ENCODE data around the gene ARAF.
A peak's percentile ranks its signal among the peaks of the same experiment; 100 is the strongest.

ARAF gene

GRCh38 chrX:47583240-47583861 is 22.3 kb downstream of the ARAF start:
- Histone ChIP-seq H3K9me3 (no peaks in the 10 kb centered on the region), H3K27me3 (peaks cover 35% of the 10 kb centered on the region), H3K36me3 (peaks cover 12% of the 10 kb centered on the region), H3K27ac (no peak overlapping the region), H4K20me1 (peaks cover 10% of the 10 kb centered on the region; the same call in 1 of the 2 replicates), H3K4me2 (peak overlapping the region; percentile 76), H3K4me1 (peaks cover 44% of the 10 kb centered on the region), H3K9ac (no peak overlapping the region), H3K4me3 (no peak overlapping the region)
- no peak for TF ChIP-seq Cebpa-rat (IDR thresholded peaks at IDR 0.05)

- Histone ChIP-seq H3K27ac (no peak overlapping the region), H4K20me1 (peaks cover 10% of the 10 kb centered on the region; the same call in 1 of the 2 replicates), H3K4me2 (no peak overlapping the region), H3K36me3 (peaks cover 12% of the 10 kb centered on the region), H3K4me3 (no peak overlapping the region), H3K4me1 (peaks cover 32% of the 10 kb centered on the region), H3K9ac (no peak overlapping the region), H3K9me3 (no peaks in the 10 kb centered on the region), H3K27me3 (peaks cover 31% of the 10 kb centered on the region)
- TF ChIP-seq Cebpa-rat (IDR thresholded peaks at IDR 0.05) = no peak
Measured at GRCh38 chrX:47584714-47585113, 23.7 kb downstream of the ARAF start.

GRCh38 chrX:47585273-47585672 is 24.3 kb downstream of the ARAF start:
- Histone ChIP-seq H3K27ac (no peak overlapping the region), H3K4me1 (peaks cover 36% of the 10 kb centered on the region), H4K20me1 (peaks cover 10% of the 10 kb centered on the region; the same call in 1 of the 2 replicates), H3K4me2 (no peak overlapping the region), H3K4me3 (no peak overlapping the region), H3K36me3 (peaks cover 12% of the 10 kb centered on the region), H3K9ac (no peak overlapping the region), H3K9me3 (no peaks in the 10 kb centered on the region), H3K27me3 (peaks cover 35% of the 10 kb centered on the region)
- no peak for TF ChIP-seq Cebpa-rat (IDR thresholded peaks at IDR 0.05)

- Histone ChIP-seq H3K9me3 (no peaks in the 10 kb centered on the region), H3K4me2 (no peak overlapping the region), H3K4me3 (no peak overlapping the region), H3K36me3 (peaks cover 12% of the 10 kb centered on the region), H3K9ac (no peak overlapping the region), H3K27me3 (peaks cover 42% of the 10 kb centered on the region), H3K27ac (no peak overlapping the region), H3K4me1 (peaks cover 43% of the 10 kb centered on the region), H4K20me1 (peaks cover 10% of the 10 kb centered on the region; the same call in 1 of the 2 replicates)
- no peak for TF ChIP-seq Cebpa-rat (IDR thresholded peaks at IDR 0.05)
Measured at GRCh38 chrX:47586043-47586787, 25.2 kb downstream of the ARAF start.

GRCh38 chrX:47587091-47587891 is 26.3 kb downstream of the ARAF start:
- H3K4me2 ChIP-seq = no peak overlapping the region

GRCh38 chrX:47587906-47588735 is 27.1 kb downstream of the ARAF start:
- TF ChIP-seq Cebpa-rat (IDR thresholded peaks at IDR 0.05) = no peak

More at GRCh38 chrX:47587091-47587891, 26.3 kb downstream of the ARAF start:
- H3K27me3 ChIP-seq = peaks cover 43% of the 10 kb centered on the region
- no peak overlapping the region for H3K4me3 ChIP-seq
- no peaks in the 10 kb centered on the region for H3K9me3 ChIP-seq
- H3K9ac ChIP-seq = no peak overlapping the region
- H3K4me1 ChIP-seq = peaks cover 35% of the 10 kb centered on the region
- H3K27ac ChIP-seq = no peak overlapping the region
- no peak for TF ChIP-seq Cebpa-rat (IDR thresholded peaks at IDR 0.05)
- peaks cover 12% of the 10 kb centered on the region for H3K36me3 ChIP-seq
- peaks cover 10% of the 10 kb centered on the region; the same call in 1 of the 2 replicates for H4K20me1 ChIP-seq

GRCh38 chrX:47590984-47591383 is 30.0 kb downstream of the ARAF start:
- no peaks in the 10 kb centered on the region for H3K36me3 ChIP-seq
- H3K4me3 ChIP-seq = no peak overlapping the region
- no peak for TF ChIP-seq Cebpa-rat (IDR thresholded peaks at IDR 0.05)
- peaks cover 49% of the 10 kb centered on the region for H3K27me3 ChIP-seq
- peaks cover 7% of the 10 kb centered on the region; the same call in 1 of the 2 replicates for H4K20me1 ChIP-seq
- peaks cover 4% of the 10 kb centered on the region for H3K9me3 ChIP-seq
- H3K4me1 ChIP-seq = peaks cover 16% of the 10 kb centered on the region
- H3K9ac ChIP-seq = no peak overlapping the region
- H3K4me2 ChIP-seq = peak overlapping the region; percentile 42; the same call in 1 of the 2 replicates
- H3K27ac ChIP-seq = no peak overlapping the region

More at GRCh38 chrX:47587906-47588735, 27.1 kb downstream of the ARAF start:
- Histone ChIP-seq H3K9ac (no peak overlapping the region), H3K4me2 (no peak overlapping the region), H3K36me3 (peaks cover 12% of the 10 kb centered on the region), H3K27me3 (peaks cover 43% of the 10 kb centered on the region), H3K4me3 (no peak overlapping the region), H3K4me1 (peaks cover 26% of the 10 kb centered on the region), H3K9me3 (no peaks in the 10 kb centered on the region), H4K20me1 (peaks cover 10% of the 10 kb centered on the region; the same call in 1 of the 2 replicates), H3K27ac (no peak overlapping the region)

GRCh38 chrX:47593522-47593921 is 32.5 kb downstream of the ARAF start:
- Histone ChIP-seq H3K4me1 (peaks cover 11% of the 10 kb centered on the region), H3K9ac (no peak overlapping the region), H3K27ac (no peak overlapping the region), H3K36me3 (no peaks in the 10 kb centered on the region), H3K4me3 (no peak overlapping the region), H4K20me1 (no peaks in the 10 kb centered on the region), H3K27me3 (peaks cover 37% of the 10 kb centered on the region), H3K9me3 (peaks cover 27% of the 10 kb centered on the region), H3K4me2 (no peak overlapping the region)
- no peak for TF ChIP-seq Cebpa-rat (IDR thresholded peaks at IDR 0.05)

GRCh38 chrX:47595716-47596251 is 34.8 kb downstream of the ARAF start:
- H3K4me1 ChIP-seq = peaks cover 2% of the 10 kb centered on the region
- H3K4me2 ChIP-seq = no peak overlapping the region
- no peak for TF ChIP-seq Cebpa-rat (IDR thresholded peaks at IDR 0.05)
- H3K9me3 ChIP-seq = peaks cover 46% of the 10 kb centered on the region
- H3K27ac ChIP-seq = no peak overlapping the region
- H4K20me1 ChIP-seq = no peaks in the 10 kb centered on the region
- H3K36me3 ChIP-seq = no peaks in the 10 kb centered on the region
- H3K4me3 ChIP-seq = no peak overlapping the region
- peaks cover 27% of the 10 kb centered on the region for H3K27me3 ChIP-seq
- H3K9ac ChIP-seq = no peak overlapping the region
